Measurements from ENCODE around the gene UST.
"Not testable (repeated sequence)": the region's sequence is repeated elsewhere in the genome, so short reads cannot be mapped to it uniquely, and the experiment has no call there.

UST gene

DNA sequence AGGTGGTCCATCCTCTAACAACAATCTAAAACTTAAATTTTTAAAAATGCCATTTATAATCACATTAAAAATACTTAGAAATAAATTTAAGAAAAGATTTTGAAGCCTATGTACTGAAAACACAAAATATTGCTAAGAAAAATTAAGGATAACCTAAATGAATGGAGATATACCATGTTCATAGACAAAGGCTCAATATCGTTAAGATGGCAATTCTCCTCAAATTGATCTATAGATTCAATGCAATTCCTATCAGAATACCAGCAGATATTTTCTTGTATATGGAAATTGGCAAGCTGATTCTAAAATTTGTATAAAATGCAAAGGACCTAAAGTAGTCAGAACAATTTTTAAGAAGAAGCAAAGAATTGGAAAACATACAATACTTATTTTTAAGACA, 19.7 kb upstream of the UST start:
- no peak overlapping the region for H3K4me3 ChIP-seq
- no peak overlapping the region for H3K27ac ChIP-seq

DNA sequence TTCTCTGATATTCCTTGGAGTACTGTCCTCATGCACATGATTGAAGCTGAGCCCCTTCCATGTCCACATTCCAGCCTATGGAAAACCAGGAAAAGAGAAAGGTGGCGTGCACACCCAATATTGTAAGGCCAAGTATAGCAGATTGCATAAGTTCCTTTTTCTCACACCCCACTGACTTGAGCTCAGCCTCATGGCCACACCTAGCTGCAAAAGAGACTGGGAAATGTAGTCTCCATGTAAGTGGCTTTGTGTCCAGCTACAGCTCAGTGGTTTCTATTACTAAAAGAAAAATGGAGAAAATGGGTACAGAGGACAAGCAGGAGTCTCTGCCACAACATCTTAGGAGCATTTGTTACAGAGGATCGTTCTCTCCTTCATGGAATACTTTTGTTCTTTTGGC, 10.8 kb upstream of the UST start:
- H3K27ac ChIP-seq, result no peak overlapping the region
- H3K4me3 ChIP-seq, result no peak overlapping the region

DNA sequence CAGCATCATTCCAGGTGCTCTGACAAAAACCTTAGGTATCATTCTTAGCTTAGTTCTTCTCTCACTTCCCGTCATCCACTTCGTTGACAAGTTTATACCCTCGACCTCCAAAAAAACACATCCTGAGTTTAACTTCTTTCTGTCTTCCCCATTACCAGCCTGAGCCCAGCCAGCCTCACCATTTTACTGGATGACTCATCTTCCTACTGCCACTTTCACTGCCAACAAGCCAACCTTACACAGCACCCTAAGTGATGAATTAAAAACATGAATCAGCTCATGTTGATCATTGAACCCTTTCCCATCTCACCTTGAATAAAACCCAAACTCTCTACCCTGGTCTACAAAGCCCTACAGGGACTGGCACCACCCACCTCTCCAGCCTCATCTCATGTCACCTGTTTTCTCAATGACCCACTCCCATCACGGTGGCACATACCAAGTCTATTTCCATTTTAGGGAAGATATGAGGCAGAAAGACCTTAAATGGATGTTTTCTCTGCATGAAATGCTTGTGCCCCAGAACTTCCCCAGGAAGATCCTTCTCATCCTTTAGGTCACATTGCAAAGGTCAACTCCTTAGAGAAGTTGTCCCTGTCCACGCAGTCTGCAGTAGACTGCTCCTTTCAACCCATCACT, 9.9 kb upstream of the UST start:
- Histone ChIP-seq H3K27ac (no peak overlapping the region), H3K4me3 (no peak overlapping the region)

GRCh38 chr6:148737806-148738205, 9.0 kb upstream of the UST start:
- H3K4me3 ChIP-seq, result no peak overlapping the region
- H3K27ac ChIP-seq, result no peak overlapping the region

DNA sequence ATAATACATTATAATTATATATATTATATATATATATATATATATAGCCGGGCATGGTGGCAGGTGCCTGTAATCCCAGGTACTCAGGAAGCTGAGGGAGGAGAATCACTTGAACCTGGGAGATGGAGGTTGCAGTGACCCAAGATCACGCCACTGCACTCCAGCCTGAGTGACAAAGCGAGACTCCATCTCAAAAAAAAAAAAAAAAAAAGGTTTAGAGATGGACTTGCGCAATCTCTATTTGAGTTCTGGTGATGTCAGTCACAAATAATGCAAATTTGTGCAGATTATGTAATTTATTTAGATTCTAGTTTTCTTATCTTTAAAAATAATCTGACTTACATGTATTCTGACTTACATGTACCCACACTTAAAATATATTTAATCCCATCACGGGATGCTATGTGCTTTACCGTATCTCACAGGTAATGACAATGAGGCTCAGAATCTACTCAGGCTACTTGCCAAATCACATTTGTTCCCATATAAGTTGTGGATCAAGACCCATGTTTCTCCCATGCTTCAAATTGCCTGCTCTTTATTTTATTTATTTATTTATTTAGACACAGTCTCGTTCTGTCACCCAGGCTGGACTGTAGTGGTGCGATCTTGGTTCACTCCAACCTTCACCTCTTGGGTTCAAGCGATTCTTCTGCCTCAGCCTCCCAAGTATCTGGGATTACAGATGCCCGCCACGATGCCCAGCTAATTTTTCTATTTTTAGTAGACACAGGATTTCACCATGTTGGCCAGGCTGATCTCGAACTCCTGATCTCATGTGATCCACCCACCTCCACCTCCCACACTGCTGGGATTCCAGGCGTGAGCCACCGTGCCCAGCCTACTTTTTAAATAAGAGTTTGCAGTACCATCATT, 7.6 kb upstream of the UST start:
- Histone ChIP-seq H3K4me3 (no peak overlapping the region), H3K27ac (no peak overlapping the region)

- Histone ChIP-seq H3K27ac (no peak overlapping the region), H3K4me3 (no peak overlapping the region)
Observed at GRCh38 chr6:148739822-148740128, 7.1 kb upstream of the UST start.

GRCh38 chr6:148743476-148743875, 3.4 kb upstream of the UST start:
- Histone ChIP-seq H3K27ac (no peak overlapping the region), H3K4me3 (no peak overlapping the region)

DNA sequence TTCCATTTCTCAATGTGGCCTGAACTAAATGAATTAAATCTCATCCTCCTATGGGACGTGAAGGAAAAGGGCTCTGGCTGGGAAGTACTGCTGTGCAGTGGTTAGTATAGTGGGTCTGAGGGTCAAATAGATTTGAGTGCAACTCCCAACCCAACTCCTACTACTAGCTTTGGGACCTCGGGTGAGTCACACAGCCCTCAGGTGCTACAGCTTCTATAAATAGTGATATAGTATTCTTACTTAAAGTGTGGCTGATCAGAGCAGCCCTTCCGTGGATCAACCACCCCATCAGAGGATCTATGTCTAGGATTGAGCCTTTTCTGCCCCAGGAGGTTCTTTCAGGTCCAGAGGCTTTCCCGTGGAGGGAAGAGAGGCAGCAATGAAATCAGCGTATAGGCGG, 904 bp upstream of the UST start:
- peak overlapping the region in 18 of 21 experiments; percentile 25 to 86 (median 73) for H3K27ac ChIP-seq
- H3K4me3 ChIP-seq, result peak overlapping the region; percentile 48 to 84 (median 72)

DNA sequence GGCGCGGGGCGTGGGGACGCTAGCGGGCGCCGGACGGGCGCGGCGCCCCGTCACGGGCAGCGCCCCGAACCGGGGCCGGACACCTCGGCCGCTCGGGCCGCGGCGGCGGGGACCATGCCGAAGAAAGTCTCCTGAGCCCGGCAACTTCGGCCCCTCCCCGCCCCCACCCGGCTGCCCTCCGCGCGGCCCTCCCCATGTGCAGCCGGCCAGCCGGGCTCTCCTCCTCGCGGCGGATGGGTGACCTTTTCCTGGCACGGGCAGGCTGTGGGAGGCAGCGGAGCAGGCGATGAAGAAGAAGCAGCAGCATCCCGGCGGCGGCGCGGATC, 278 bp downstream of the UST start:
- Histone ChIP-seq H3K4me3 (peak overlapping the region; percentile 48 to 84 (median 72)), H3K27ac (peak overlapping the region in 20 of 21 experiments; percentile 6 to 86 (median 72))

DNA sequence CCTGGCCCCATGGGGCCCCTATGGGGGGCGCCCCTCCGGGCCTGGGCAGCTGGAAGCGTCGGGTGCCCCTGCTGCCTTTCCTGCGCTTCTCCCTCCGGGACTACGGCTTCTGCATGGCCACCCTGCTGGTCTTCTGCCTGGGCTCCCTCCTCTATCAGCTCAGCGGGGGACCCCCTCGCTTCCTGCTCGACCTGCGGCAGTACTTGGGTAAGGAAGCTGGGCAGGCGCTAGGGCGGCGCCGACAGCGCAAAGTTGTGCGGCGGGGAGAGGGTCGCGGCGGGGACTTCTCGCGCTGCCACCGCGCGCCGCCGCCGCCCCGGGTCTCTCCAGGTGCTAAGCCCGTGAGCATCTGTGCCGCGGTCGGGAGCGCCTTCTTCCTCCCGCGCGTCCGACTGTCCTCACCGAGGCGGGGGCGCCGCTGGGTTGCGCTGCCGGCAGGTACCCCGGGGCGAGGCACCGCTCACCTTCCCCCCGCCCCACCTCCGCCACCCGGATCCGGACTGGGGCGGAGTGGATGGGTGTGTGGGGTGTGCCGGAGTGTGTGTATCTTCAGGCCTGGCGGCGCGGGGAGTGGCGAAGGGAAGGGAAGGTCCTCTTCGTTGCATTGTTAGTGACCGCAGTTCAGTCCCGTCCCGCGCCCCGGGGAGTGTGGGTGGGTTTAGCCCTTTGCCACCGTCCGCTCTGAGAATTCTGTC, 788 bp downstream of the UST start:
- peak overlapping the region; percentile 48 to 84 (median 72) for H3K4me3 ChIP-seq
- H3K27ac ChIP-seq, result peak overlapping the region in 20 of 21 experiments; percentile 6 to 86 (median 72)

DNA sequence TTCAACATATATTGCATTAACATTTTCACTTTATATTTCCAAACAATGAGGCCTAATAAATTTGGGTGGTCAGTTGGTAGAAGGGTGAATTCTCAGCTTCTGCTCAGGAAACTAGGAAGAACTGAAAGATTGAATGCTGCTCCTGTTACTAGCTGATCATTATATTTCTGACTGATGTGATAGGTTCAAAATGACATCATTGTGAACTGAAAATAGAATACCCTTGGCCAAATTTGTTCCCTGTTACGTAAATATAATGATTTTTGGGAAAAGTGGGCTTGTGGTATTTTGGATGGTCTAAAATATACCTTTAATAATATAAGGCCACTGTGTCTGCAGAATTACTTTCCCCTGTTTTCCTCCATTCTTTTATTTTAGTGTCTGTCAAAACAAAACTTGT, 2.8 kb downstream of the UST start:
- H3K4me3 ChIP-seq, result no peak overlapping the region
- H3K27ac ChIP-seq, result no peak overlapping the region

GRCh38 chr6:148750838-148751792, 4.3 kb downstream of the UST start:
- Histone ChIP-seq H3K4me3 (no peak overlapping the region), H3K27ac (no peak overlapping the region)

DNA sequence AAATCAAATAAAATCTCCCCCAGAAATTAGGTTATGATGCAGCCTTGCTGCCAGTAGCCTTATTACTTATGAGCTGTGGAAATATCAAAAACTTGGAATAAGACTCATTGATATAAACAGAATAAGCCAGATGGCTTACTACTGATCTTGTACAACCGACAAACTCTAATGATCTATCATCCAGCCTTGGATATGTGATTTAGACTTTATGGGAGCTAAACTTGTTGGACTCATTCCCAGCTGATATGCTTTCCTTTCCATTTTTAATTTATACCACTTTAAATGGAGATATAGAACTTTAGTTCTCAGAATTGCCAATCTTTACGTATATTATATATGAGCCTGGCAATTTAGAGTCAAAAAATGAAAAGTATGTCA, 5.0 kb downstream of the UST start:
- Histone ChIP-seq H3K4me3 (no peak overlapping the region), H3K27ac (no peak overlapping the region)

GRCh38 chr6:148755379-148755778, 8.5 kb downstream of the UST start:
- H3K4me3 ChIP-seq, H3K27ac ChIP-seq: not testable (repeated sequence)

GRCh38 chr6:148757944-148758480, 11.2 kb downstream of the UST start:
- H3K4me3 ChIP-seq, result no peak overlapping the region
- H3K27ac ChIP-seq, result peak overlapping the region in 2 of 21 experiments; percentile 6 to 59

DNA sequence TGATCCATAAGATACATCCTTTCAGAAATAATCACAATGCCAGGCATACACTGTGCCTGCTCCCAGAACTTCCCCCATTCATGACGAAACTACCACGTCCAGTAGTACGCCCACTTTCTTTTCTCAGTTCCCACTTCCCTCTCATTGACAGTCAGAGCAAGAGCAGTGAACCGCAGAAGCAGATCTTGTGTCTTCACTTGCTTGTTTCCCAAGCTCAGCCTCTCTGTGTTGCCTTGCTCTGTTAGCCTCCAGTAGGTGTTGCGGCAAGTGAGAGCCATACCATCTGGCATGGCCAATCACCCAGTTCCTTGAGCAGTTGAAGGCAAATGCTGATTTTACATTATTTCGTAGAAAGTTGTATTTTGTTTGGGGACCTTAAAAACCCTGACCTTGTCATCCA, 11.7 kb downstream of the UST start:
- Histone ChIP-seq H3K27ac (peak overlapping the region in 7 of 21 experiments; percentile 6 to 60 (median 53)), H3K4me3 (no peak overlapping the region)

DNA sequence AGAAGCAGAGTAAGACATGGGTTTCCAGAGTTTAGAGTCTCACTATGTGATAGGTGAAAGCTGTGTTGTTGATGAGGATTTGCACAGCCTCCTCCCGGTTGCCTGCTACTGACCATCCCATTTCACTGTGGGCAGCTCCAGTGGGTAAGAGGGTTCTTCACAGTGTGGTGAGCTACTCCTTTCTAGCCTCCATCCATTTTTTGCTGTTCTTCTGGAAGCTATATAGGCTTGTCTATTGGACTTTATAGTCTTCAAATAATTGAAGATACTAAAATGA, 13.4 kb downstream of the UST start:
- peak overlapping the region in 16 of 21 experiments; percentile 3 to 89 (median 58) for H3K27ac ChIP-seq
- no peak overlapping the region for H3K4me3 ChIP-seq

DNA sequence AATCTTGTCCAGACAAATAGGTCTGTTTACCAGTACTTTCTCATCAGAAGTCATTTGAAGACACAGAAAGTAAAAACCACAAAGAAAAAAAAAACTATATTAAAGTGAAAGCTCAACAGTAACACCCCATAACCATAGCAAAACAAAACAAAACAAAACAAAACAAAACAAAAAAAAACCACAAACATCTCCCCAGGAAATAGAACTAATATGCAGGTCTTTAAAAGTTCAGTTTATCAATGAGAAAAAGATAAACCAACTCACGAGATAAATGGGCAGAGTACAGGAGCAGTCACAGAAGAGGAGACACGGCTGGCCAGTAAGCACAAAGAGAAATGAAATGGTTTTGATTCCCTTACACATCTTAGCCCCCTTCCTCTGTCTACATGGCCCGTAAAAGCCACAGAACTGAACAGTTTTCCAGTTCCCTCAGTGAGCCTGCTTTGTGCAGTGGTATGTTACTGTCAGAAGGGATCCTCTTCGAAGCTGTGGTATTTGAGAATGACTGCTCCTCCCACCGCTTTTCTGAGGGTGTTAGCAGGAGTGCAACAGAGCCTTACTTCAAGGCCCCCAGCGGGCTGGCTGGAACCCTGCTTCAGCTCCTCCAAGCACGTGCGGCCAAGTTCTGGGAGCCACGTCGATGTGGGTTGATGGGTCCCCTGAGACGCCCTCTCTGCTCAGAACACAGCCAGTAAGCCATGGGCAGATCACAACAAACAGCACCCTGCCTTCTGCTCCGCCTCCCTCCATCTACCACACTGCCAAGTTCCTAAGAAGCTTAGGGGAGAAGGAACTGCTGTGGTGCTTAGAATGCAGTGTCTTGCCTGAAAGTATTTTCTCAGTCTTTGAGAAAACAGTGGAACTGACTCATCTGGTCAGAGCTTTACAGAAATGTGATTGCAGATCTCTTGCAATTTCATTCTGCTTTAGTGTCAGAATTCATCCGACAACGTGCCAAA, 14.0 kb downstream of the UST start:
- Histone ChIP-seq H3K4me3 (peak overlapping the region in 2 of 7 experiments; percentile 1 to 23), H3K27ac (peak overlapping the region in 20 of 21 experiments; percentile 3 to 89 (median 65))
